Testis (tissue), 2 donors: ENCODE data around the gene TBC1D22A.

Experiments
- CTCF ChIP-seq, 3 experiments: fragments of 450-650 bp in 2 of 3; fragments of 200-600 bp in 1 of 3; sonication (generic) in 1 of 3; IDR thresholded peaks; one replicate each; pipeline ENCODE4 v1.5.1; 2016 to 2019; ENCODE audit warnings: antibody characterized with exemption in 3 of 3, mild to moderate bottlenecking in 2 of 3, moderate library complexity in 1 of 3
- POLR2A ChIP-seq: fragments of 450-650 bp; IDR thresholded peaks from one replicate; pipeline ENCODE4 v1.6.1; 2017; ENCODE audit warnings: antibody characterized with exemption, mild to moderate bottlenecking, moderate library complexity

GRCh38 chr22:47190957-47191670 lies 428.7 kb downstream of the TBC1D22A start:
- TF ChIP-seq CTCF (IDR thresholded peaks at IDR 0.05) (no peak), POLR2A (no peak)
